Natural killer cell (primary cell): ENCODE measurements around the gene INTS1. TPM values are rescaled to one million over a fixed set of nuclear protein-coding genes. Genes with fewer than 3 reads are reported as not detected.

Experiments
- ATAC-seq, 3 donors: fragments of 150-1000 bp in 2 of 3; fragments of 200-7000 bp in 1 of 3; cut with Tn5 transposase; 1 replicate in 1 of 3; 2 replicates in 2 of 3; pipeline ENCODE4 v1.10.0; 2021; ENCODE audit warnings: mild to moderate bottlenecking in 2 of 3, moderate library complexity in 2 of 3
- DNase-seq, 2 donors: peaks; one replicate each; pipeline versions ENCODE4 v3.0.0 to v3.0.0-alpha.2; 2013 to 2021; ENCODE audit warnings: mixed read lengths in 1 of 2
- H3K27ac ChIP-seq: one replicate; pipeline ENCODE4 v1.5.1; 2013; ENCODE audit warnings: mild to moderate bottlenecking, low read length
- H3K27me3 ChIP-seq: one replicate; pipeline ENCODE4 v1.6.1; 2013; ENCODE audit warnings: low read length; ENCODE audit not compliant: control insufficient read depth, insufficient read depth
- H3K36me3 ChIP-seq: one replicate; pipeline ENCODE4 v1.6.1; 2013; ENCODE audit warnings: low read length; ENCODE audit not compliant: control insufficient read depth, insufficient read depth
- H3K4me1 ChIP-seq: one replicate; pipeline ENCODE4 v1.6.1; 2013; ENCODE audit warnings: low read length; ENCODE audit not compliant: control insufficient read depth, insufficient read depth
- H3K4me3 ChIP-seq: one replicate; pipeline ENCODE4 v1.5.1; 2013; ENCODE audit warnings: low read length
- H3K9me3 ChIP-seq: one replicate; pipeline ENCODE4 v1.6.1; 2013; ENCODE audit warnings: low read length; ENCODE audit not compliant: control insufficient read depth, insufficient read depth
- H3K27ac Mint-ChIP-seq, 2 donors: one replicate each; pipeline ENCODE4 v1.8.0; 2022; ENCODE audit warnings: mild to moderate bottlenecking in 2 of 2, mixed read lengths in 2 of 2, moderate library complexity in 1 of 2
- H3K27me3 Mint-ChIP-seq, 2 donors: one replicate each; pipeline ENCODE4 v1.8.0; 2022; ENCODE audit warnings: low read depth in 2 of 2, mixed read lengths in 2 of 2
- H3K36me3 Mint-ChIP-seq: one replicate; pipeline ENCODE4 v1.8.0; 2022; ENCODE audit warnings: mixed read lengths
- H3K4me1 Mint-ChIP-seq, 2 donors: one replicate each; pipeline ENCODE4 v1.8.0; 2022; ENCODE audit warnings: mixed read lengths in 2 of 2
- H3K4me3 Mint-ChIP-seq: one replicate; pipeline ENCODE4 v1.8.0; 2022; ENCODE audit warnings: mild to moderate bottlenecking, moderate library complexity, mixed read lengths
- H3K9me3 Mint-ChIP-seq, 2 donors: one replicate each; pipeline ENCODE4 v1.8.0; 2022; ENCODE audit warnings: mixed read lengths in 2 of 2
- WGBS: methylation state at CpG from one replicate; pipeline ENCODE4 v1.1.7; 2013; ENCODE audit warnings: missing lambda C conversion rate; ENCODE audit not compliant: insufficient coverage; 5-methylcytosine and 5-hydroxymethylcytosine counted together
- intact Hi-C: fragments of 100-400 bp; cut with micrococcal nuclease; formaldehyde crosslinking; loops from one replicate; pipeline ENCODE4 v1.14.2; 2022
- total RNA-seq, 4 donors: library from RNA; stranded (reverse); fragments of 120-200 nt in 1 of 4; gene quantifications; one replicate each; pipeline versions ENCODE4 v1.2.3 to v1.2.4, GENCODE V29; 2013 to 2022
- TF ChIP-seq, protein P1 (sequence below): fragments of 200-600 bp; IDR thresholded peaks from one replicate; pipeline ENCODE4 v1.8.0; 2022; ENCODE audit warnings: antibody characterized with exemption

The INTS1 gene
- total RNA-seq, 3 donors from 2014 or later (not counting 1 experiment from before 2014, with no cell fraction given), result 92.7 to 115 (median 111) TPM

- peak overlapping the region; percentile 50 to 63 for H3K27ac Mint-ChIP-seq
- no peak overlapping the region for H3K4me3 Mint-ChIP-seq
- peaks cover 32% of the 10 kb centered on the region for H3K36me3 ChIP-seq
- no peaks in the 10 kb centered on the region for H3K36me3 Mint-ChIP-seq
- TF ChIP-seq, protein P1, sequence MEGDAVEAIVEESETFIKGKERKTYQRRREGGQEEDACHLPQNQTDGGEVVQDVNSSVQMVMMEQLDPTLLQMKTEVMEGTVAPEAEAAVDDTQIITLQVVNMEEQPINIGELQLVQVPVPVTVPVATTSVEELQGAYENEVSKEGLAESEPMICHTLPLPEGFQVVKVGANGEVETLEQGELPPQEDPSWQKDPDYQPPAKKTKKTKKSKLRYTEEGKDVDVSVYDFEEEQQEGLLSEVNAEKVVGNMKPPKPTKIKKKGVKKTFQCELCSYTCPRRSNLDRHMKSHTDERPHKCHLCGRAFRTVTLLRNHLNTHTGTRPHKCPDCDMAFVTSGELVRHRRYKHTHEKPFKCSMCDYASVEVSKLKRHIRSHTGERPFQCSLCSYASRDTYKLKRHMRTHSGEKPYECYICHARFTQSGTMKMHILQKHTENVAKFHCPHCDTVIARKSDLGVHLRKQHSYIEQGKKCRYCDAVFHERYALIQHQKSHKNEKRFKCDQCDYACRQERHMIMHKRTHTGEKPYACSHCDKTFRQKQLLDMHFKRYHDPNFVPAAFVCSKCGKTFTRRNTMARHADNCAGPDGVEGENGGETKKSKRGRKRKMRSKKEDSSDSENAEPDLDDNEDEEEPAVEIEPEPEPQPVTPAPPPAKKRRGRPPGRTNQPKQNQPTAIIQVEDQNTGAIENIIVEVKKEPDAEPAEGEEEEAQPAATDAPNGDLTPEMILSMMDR, result no peak
- no peaks in the 10 kb centered on the region for H3K9me3 Mint-ChIP-seq
- no peaks in the 10 kb centered on the region for H3K9me3 ChIP-seq
- no peak overlapping the region for H3K27ac ChIP-seq
- H3K4me1 Mint-ChIP-seq, result peaks cover 0 to under 1% of the 10 kb centered on the region in 2 donors
- no peaks in the 10 kb centered on the region for H3K27me3 ChIP-seq
- DNase-seq, result no peak
- no peak overlapping the region for H3K4me3 ChIP-seq
- no peaks in the 10 kb centered on the region for H3K27me3 Mint-ChIP-seq
- intact Hi-C loops, result no loop called here
- ATAC-seq, result no peak
- no peaks in the 10 kb centered on the region for H3K4me1 ChIP-seq
- WGBS, result 93% methylated on average over 38 of the region's 38 CpGs
These were observed 38.9 kb upstream of the INTS1 start for GRCh38 chr7:1542841-1543747.

DNA sequence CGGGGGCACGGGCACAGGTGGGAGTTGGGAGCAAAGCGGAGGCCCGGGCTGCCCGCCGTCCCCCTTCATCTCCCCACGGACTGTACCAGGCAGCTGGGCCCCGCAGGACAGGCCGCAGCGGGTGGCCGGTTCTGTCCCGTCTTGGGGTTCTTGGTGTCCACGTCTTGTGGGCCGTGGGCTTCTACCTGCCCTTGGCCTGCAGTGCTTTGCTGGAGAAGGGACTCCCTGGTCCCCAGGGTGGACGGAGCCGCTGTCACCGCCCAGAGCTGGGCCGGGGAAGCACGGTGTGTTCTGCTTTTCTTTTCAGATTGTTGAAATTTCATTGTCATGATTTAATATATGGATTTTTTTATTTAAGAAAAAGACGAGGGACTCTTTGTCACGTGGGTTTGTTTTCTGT, 38.1 kb upstream of the INTS1 start:
- H3K4me3 ChIP-seq, result no peak overlapping the region
- peaks cover 32% of the 10 kb centered on the region for H3K36me3 ChIP-seq
- TF ChIP-seq, protein P1, result no peak
- DNase-seq (no peak), ATAC-seq (no peak)
- no peak overlapping the region for H3K4me3 Mint-ChIP-seq
- no peaks in the 10 kb centered on the region for H3K27me3 Mint-ChIP-seq
- peak overlapping the region; percentile 50 to 63 for H3K27ac Mint-ChIP-seq
- H3K9me3 ChIP-seq, result no peaks in the 10 kb centered on the region
- no peaks in the 10 kb centered on the region for H3K36me3 Mint-ChIP-seq
- no peaks in the 10 kb centered on the region for H3K4me1 ChIP-seq
- H3K27me3 ChIP-seq, result no peaks in the 10 kb centered on the region
- H3K4me1 Mint-ChIP-seq, result no peaks in the 10 kb centered on the region
- no peaks in the 10 kb centered on the region for H3K9me3 Mint-ChIP-seq
- H3K27ac ChIP-seq, result no peak overlapping the region
- 95% methylated on average over 21 of the region's 21 CpGs for WGBS
- intact Hi-C loops, result no loop called here

- Mint-ChIP-seq H3K9me3 (no peaks in the 10 kb centered on the region), H3K4me3 (no peak overlapping the region), H3K27me3 (no peaks in the 10 kb centered on the region), H3K27ac (peak overlapping the region in 1 of 2 donors; percentile 50), H3K4me1 (no peaks in the 10 kb centered on the region), H3K36me3 (no peaks in the 10 kb centered on the region)
- TF ChIP-seq, protein P1, result no peak
- H3K36me3 ChIP-seq, result peaks cover 32% of the 10 kb centered on the region
- no peak overlapping the region for H3K4me3 ChIP-seq
- DNase-seq, result no peak
- H3K27ac ChIP-seq, result no peak overlapping the region
- 92% methylated on average over 31 of the region's 33 CpGs for WGBS
- no peaks in the 10 kb centered on the region for H3K4me1 ChIP-seq
- H3K9me3 ChIP-seq, result no peaks in the 10 kb centered on the region
- no peak for ATAC-seq
- H3K27me3 ChIP-seq, result no peaks in the 10 kb centered on the region
- intact Hi-C loops, result no loop called here
These were observed 37.4 kb upstream of the INTS1 start for GRCh38 chr7:1541431-1542162.
